Spinal cord (tissue), 10 donors: ENCODE measurements around the gene SYVN1. TPM values are rescaled to one million over a fixed set of nuclear protein-coding genes. Genes with fewer than 3 reads are reported as not detected.

Experiments used
- DNase-seq, 6 donors: peaks; one replicate each; pipeline versions ENCODE4 v3.0.0 to v3.0.0-alpha.2; 2013 to 2015; ENCODE audit warnings: low spot score in 6 of 6, low read depth in 4 of 6
- H3K27ac ChIP-seq: one replicate; pipeline ENCODE4 v1.5.1; 2013; ENCODE audit warnings: low read depth, low read length, control low read depth
- H3K27me3 ChIP-seq: one replicate; pipeline ENCODE4 v1.6.1; 2013; ENCODE audit warnings: low read length; ENCODE audit not compliant: control insufficient read depth, insufficient read depth
- H3K36me3 ChIP-seq: one replicate; pipeline ENCODE4 v1.6.1; 2013; ENCODE audit warnings: low read length; ENCODE audit not compliant: control insufficient read depth, insufficient read depth
- H3K4me1 ChIP-seq: one replicate; pipeline ENCODE4 v1.6.1; 2013; ENCODE audit warnings: low read length; ENCODE audit not compliant: control insufficient read depth, insufficient read depth
- H3K4me3 ChIP-seq: one replicate; pipeline ENCODE4 v1.5.1; 2013; ENCODE audit warnings: low read depth, low read length, control low read depth
- H3K9me3 ChIP-seq: one replicate; pipeline ENCODE4 v1.6.1; 2013; ENCODE audit warnings: low read length; ENCODE audit not compliant: control insufficient read depth, insufficient read depth
- WGBS: methylation state at CpG from one replicate; pipeline ENCODE4 v1.1.5; 2013; ENCODE audit warnings: missing lambda C conversion rate; ENCODE audit not compliant: insufficient coverage; 5-methylcytosine and 5-hydroxymethylcytosine counted together
- polyA plus RNA-seq, 2 donors: library from polyadenylated mRNA; unstranded; fragments of 120-200 nt; gene quantifications; one replicate each; pipeline ENCODE4 v1.2.1, GENCODE V29; 2013; ENCODE audit not compliant: insufficient read length in 2 of 2
- total RNA-seq, 2 donors: library from RNA; depleted of rRNA in 1 of 2; stranded (reverse); fragments of 120-200 nt in 1 of 2; fragments of >200 nt in 1 of 2; gene quantifications; one replicate each; pipeline versions ENCODE4 v1.2.3 to v1.2.4, GENCODE V29; 2013 to 2014
- donor health status: healthy.

SYVN1 gene
- total and polyA plus RNA-seq, 4 donors = 14.3 to 52.6 (median 31.3) TPM

GRCh38 chr11:65113361-65113756 lies 21.0 kb downstream of the SYVN1 start:
- WGBS = 31% methylated on average over 8 of the region's 14 CpGs
- Histone ChIP-seq H3K27me3 (no peaks in the 10 kb centered on the region), H3K27ac (peak overlapping the region; percentile 78), H3K4me1 (peaks cover 75% of the 10 kb centered on the region), H3K4me3 (peak overlapping the region; percentile 77), H3K36me3 (peaks cover 76% of the 10 kb centered on the region), H3K9me3 (no peaks in the 10 kb centered on the region)
- peak in 1 of 6 donors; percentile 26 for DNase-seq

GRCh38 chr11:65112546-65113360 lies 21.6 kb downstream of the SYVN1 start:
- peak overlapping the region; percentile 88 for H3K27ac ChIP-seq
- peak in 2 of 6 donors; percentile 78 to 83 for DNase-seq
- peaks cover 76% of the 10 kb centered on the region for H3K36me3 ChIP-seq
- H3K9me3 ChIP-seq = no peaks in the 10 kb centered on the region
- H3K4me1 ChIP-seq = peaks cover 69% of the 10 kb centered on the region
- under 1% methylated on average over 52 of the region's 57 CpGs for WGBS
- peak overlapping the region; percentile 77 for H3K4me3 ChIP-seq
- H3K27me3 ChIP-seq = no peaks in the 10 kb centered on the region

- Histone ChIP-seq H3K9me3 (no peaks in the 10 kb centered on the region), H3K36me3 (peaks cover 84% of the 10 kb centered on the region), H3K4me3 (peak within 1 kb of the TSS; percentile 77), H3K4me1 (peaks cover 64% of the 10 kb centered on the region), H3K27ac (peak within 1 kb of the TSS; percentile 88), H3K27me3 (no peaks in the 10 kb centered on the region)
- peak; percentile 76 to 99 (median 95) for DNase-seq
- under 1% methylated on average over 62 of the region's 64 CpGs for WGBS
Measured at GRCh38 chr11:65111744-65112545, 22.4 kb downstream of the SYVN1 start, which contains the start of gene TM7SF2. Gene TM7SF2 (plus strand): TSS chr11:65111872. CDS start chr11:65112016, 144 bp downstream.

- peaks cover 79% of the 10 kb centered on the region for H3K36me3 ChIP-seq
Measured at GRCh38 chr11:65111159-65111743, 23.1 kb downstream of the SYVN1 start.

GRCh38 chr11:65110354-65110861 lies 23.9 kb downstream of the SYVN1 start:
- peaks cover 76% of the 10 kb centered on the region for H3K36me3 ChIP-seq
- peak overlapping the region; percentile 16 for H3K4me3 ChIP-seq
- 7% methylated on average over 16 of the region's 18 CpGs for WGBS
- no peaks in the 10 kb centered on the region for H3K9me3 ChIP-seq
- peak in 5 of 6 donors; percentile 73 to 94 (median 73) for DNase-seq
- no peak overlapping the region for H3K27ac ChIP-seq
- no peaks in the 10 kb centered on the region for H3K27me3 ChIP-seq
- H3K4me1 ChIP-seq = peaks cover 49% of the 10 kb centered on the region

More at GRCh38 chr11:65111159-65111743, 23.1 kb downstream of the SYVN1 start:
- no peaks in the 10 kb centered on the region for H3K27me3 ChIP-seq
- H3K4me3 ChIP-seq = peak overlapping the region; percentile 77
- 52% methylated on average over 31 of the region's 31 CpGs for WGBS
- H3K4me1 ChIP-seq = peaks cover 57% of the 10 kb centered on the region
- no peak for DNase-seq
- H3K27ac ChIP-seq = peak overlapping the region; percentile 88
- no peaks in the 10 kb centered on the region for H3K9me3 ChIP-seq

GRCh38 chr11:65109231-65110198 lies 24.8 kb downstream of the SYVN1 start:
- H3K4me3 ChIP-seq = no peak overlapping the region
- H3K4me1 ChIP-seq = peaks cover 40% of the 10 kb centered on the region
- 92% methylated on average over 29 of the region's 36 CpGs for WGBS
- no peaks in the 10 kb centered on the region for H3K27me3 ChIP-seq
- H3K9me3 ChIP-seq = no peaks in the 10 kb centered on the region
- H3K36me3 ChIP-seq = peaks cover 67% of the 10 kb centered on the region
- no peak overlapping the region for H3K27ac ChIP-seq
- no peak for DNase-seq

- Histone ChIP-seq H3K9me3 (no peaks in the 10 kb centered on the region), H3K27me3 (no peaks in the 10 kb centered on the region), H3K4me1 (peaks cover 31% of the 10 kb centered on the region), H3K36me3 (peaks cover 64% of the 10 kb centered on the region), H3K4me3 (no peak overlapping the region), H3K27ac (no peak overlapping the region)
- 94% methylated on average over 32 of the region's 38 CpGs for WGBS
- DNase-seq = no peak
Measured at GRCh38 chr11:65108469-65109123, 25.7 kb downstream of the SYVN1 start.

GRCh38 chr11:65107751-65108468 lies 26.4 kb downstream of the SYVN1 start:
- WGBS = 96% methylated on average over 52 of the region's 52 CpGs
- no peaks in the 10 kb centered on the region for H3K9me3 ChIP-seq
- peaks cover 58% of the 10 kb centered on the region for H3K36me3 ChIP-seq
- H3K4me3 ChIP-seq = no peak overlapping the region
- H3K27ac ChIP-seq = no peak overlapping the region
- H3K4me1 ChIP-seq = peaks cover 26% of the 10 kb centered on the region
- no peak for DNase-seq
- no peaks in the 10 kb centered on the region for H3K27me3 ChIP-seq
